Measurements from ENCODE around the gene CEP131. TPM values are rescaled to one million over a fixed set of nuclear protein-coding genes. Genes with fewer than 3 reads are reported as not detected.

The CEP131 gene
- total and polyA plus RNA-seq, 2 of the 4 experiments (the other 2 are of a cell fraction) = 4.8 to 9.6 TPM

DNA sequence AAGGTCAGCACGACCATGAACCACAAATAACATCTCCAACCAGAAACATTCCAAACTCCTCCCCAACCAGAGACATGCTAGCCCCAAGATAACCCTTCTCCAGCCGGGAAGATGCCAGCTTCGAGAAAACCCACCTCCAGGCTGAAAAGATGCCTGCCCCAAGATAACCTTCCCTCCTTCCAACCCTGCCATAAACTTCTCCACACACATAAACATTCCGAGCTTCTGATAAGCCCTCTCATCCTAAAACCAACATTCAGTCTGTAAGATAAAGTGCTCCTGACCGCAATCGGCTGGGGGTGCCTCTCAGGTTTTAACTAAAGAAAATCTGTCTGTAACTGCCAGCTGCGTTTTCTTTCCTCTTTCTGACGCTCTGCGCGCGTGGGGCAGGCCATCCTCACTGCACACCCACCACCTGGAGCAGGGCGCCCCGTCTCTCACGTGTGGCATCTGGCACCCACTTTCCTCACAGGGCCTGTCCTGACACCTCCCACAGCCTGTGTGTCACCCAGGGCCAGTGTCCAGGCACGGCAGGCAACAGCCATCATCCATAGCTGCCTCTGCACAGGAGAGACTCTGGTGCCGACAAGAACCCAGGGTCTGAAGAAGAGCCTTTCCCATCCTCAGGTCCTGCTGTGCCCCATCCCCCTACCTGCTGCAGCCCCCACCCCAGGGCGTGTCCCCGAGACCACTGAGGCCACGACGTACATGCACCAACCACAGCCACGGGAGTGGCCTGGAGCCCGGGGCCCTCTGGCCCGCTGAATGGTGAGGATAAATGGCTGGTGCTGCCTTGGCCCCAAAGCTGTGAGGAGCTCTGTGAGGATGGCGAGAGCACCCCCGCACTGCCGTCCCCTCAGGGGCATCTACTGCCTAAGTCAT lies 12.4 kb upstream of the CEP131 start (continued):
- TF ChIP-seq BHLHE40 (IDR thresholded peaks at IDR 0.05; ENCODE audit: low read depth, low read length) = no peak

DNA sequence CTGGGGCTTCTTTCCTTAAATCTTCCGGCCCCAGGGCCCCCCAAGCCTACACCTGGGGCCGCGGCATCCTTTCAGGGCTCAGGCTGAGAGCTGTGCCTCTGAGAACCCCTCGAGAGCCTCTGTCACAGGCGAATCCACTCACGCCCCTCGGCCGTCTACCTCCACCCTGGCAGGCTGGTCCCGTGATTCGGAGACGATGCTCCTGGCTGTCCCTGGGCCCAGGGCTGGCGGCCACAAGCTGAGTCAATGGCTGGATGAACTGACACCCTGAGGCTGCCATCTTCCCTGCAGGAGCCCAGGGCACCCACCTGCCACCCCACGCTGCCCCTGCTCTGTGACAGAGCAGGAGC lies 11.7 kb upstream of the CEP131 start:
- DNase-seq = no peak
- Histone ChIP-seq H3K9me1 (ENCODE audit: insufficient read depth, low read length) (0 out of 2 replicates have a peak, but pooled peaks cover 5% of the 10 kb centered on the region), H2BK5ac (ENCODE audit: low read depth, low read length, poor library complexity, severe bottlenecking) (no peak overlapping the region), H3K79me1 (ENCODE audit: low read depth in 1 of 2, low read length in 2 of 2) (peaks cover 17 to 56% of the 10 kb centered on the region in 2 experiments), H3K27ac (ENCODE audit: insufficient read depth, low read length) (no peak overlapping the region), H4K20me1 (ENCODE audit: insufficient read depth, low read length) (peaks cover 39% of the 10 kb centered on the region), H3K14ac (replicated peaks; ENCODE audit: low read depth, low read length) (no peak overlapping the region), H2AK5ac (ENCODE audit: low read depth, low read length) (no peak overlapping the region), H2BK20ac (ENCODE audit: low read depth, low read length) (no peak overlapping the region), H2BK120ac (ENCODE audit: low read depth, low read length) (no peak overlapping the region), H4K8ac (ENCODE audit: low read depth in 2 of 2, low read length in 2 of 2) (no peak overlapping the region), H3K4ac (ENCODE audit: low read depth, low read length) (no peak overlapping the region), H3K27me3 (ENCODE audit: control insufficient read depth, insufficient read depth, low read length) (no peaks in the 10 kb centered on the region), H3K4me1 (ENCODE audit: control insufficient read depth, insufficient read depth, low read length) (peaks cover 8% of the 10 kb centered on the region), H3K56ac (ENCODE audit: extremely low read depth, insufficient read depth, low read length) (no peak overlapping the region), H4K5ac (ENCODE audit: low read depth, low read length) (no peak overlapping the region), H3K36me3 (ENCODE audit: control insufficient read depth, insufficient read depth, low read length) (peaks cover 32% of the 10 kb centered on the region), H3K9ac (ENCODE audit: low read depth, low read length) (no peak overlapping the region), H2AK9ac (replicated peaks; ENCODE audit: low read depth, low read length, poor library complexity) (no peak overlapping the region), H3K9me3 (ENCODE audit: control insufficient read depth, insufficient read depth, low read length) (no peaks in the 10 kb centered on the region), H2BK15ac (ENCODE audit: low read depth, low read length) (no peak overlapping the region), H3K23ac (ENCODE audit: low read depth, low read length) (no peak overlapping the region), H3K18ac (ENCODE audit: low read depth, low read length) (no peak overlapping the region), H2AFZ (replicated peaks; ENCODE audit: low read length, poor library complexity) (no peak overlapping the region), H3K4me3 (ENCODE audit: insufficient read depth, low read depth, low read length) (no peak overlapping the region), H4K91ac (ENCODE audit: insufficient read depth, low read depth, low read length) (no peak overlapping the region), H3K4me2 (ENCODE audit: low read depth, low read length) (no peak overlapping the region)
- ATAC-seq (ENCODE audit: low read depth) = no peak
- dilution Hi-C loops (cut with HindIII; ENCODE audit: low sequenced_read_pairs, unreplicated experiment) (no loop called here), in situ Hi-C loops (cut with MboI; ENCODE audit: low sequenced_read_pairs) (no loop called here), intact Hi-C loops (cut with micrococcal nuclease) (no loop called here)
- ChIA-PET CTCF (interaction anchor here (0.5 kb wide), 1 partner anchor 82 kb away, joined by 4 read pairs; no protein-coding TSS in a partner anchor), POLR2A (ENCODE audit: unreplicated experiment) (no interaction called here)
- WGBS, 2 experiments (ENCODE audit: extremely low coverage in 2 of 2, insufficient read length in 1 of 2) = 85% methylated on average over 11 of the region's 13 CpGs; no CpG with 5 or more reads in 1 of the 2 experiments
- BruUV-seq (replicated peaks) = no TSS peak
- no peak for TF ChIP-seq MAFK (IDR thresholded peaks at IDR 0.05; ENCODE audit: low read depth, low read length)
- no peak for TF ChIP-seq FOS (IDR thresholded peaks at IDR 0.05; ENCODE audit: low read depth, low read length)
- TF ChIP-seq, protein P1, sequence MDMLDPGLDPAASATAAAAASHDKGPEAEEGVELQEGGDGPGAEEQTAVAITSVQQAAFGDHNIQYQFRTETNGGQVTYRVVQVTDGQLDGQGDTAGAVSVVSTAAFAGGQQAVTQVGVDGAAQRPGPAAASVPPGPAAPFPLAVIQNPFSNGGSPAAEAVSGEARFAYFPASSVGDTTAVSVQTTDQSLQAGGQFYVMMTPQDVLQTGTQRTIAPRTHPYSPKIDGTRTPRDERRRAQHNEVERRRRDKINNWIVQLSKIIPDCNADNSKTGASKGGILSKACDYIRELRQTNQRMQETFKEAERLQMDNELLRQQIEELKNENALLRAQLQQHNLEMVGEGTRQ (IDR thresholded peaks at IDR 0.05; ENCODE audit: low read depth, low read length) = no peak
- TF ChIP-seq, protein P2, sequence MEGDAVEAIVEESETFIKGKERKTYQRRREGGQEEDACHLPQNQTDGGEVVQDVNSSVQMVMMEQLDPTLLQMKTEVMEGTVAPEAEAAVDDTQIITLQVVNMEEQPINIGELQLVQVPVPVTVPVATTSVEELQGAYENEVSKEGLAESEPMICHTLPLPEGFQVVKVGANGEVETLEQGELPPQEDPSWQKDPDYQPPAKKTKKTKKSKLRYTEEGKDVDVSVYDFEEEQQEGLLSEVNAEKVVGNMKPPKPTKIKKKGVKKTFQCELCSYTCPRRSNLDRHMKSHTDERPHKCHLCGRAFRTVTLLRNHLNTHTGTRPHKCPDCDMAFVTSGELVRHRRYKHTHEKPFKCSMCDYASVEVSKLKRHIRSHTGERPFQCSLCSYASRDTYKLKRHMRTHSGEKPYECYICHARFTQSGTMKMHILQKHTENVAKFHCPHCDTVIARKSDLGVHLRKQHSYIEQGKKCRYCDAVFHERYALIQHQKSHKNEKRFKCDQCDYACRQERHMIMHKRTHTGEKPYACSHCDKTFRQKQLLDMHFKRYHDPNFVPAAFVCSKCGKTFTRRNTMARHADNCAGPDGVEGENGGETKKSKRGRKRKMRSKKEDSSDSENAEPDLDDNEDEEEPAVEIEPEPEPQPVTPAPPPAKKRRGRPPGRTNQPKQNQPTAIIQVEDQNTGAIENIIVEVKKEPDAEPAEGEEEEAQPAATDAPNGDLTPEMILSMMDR (conservative IDR thresholded peaks at IDR 0.05; ENCODE audit: low read depth, low read length) = no peak
- no peak for TF ChIP-seq MAZ (IDR thresholded peaks at IDR 0.05; ENCODE audit: borderline replicate concordance, low read depth, low read length)
- TF ChIP-seq BHLHE40 (IDR thresholded peaks at IDR 0.05; ENCODE audit: low read depth, low read length) = no peak
- TF ChIP-seq RCOR1 (IDR thresholded peaks at IDR 0.05; ENCODE audit: insufficient replicate concordance, low read length) = no peak
- no peak for TF ChIP-seq SMC3 (IDR thresholded peaks at IDR 0.05; ENCODE audit: low read depth, low read length)
- no peak for TF ChIP-seq POLR2A (IDR thresholded peaks at IDR 0.05; ENCODE audit: low read depth, low read length)
- TF ChIP-seq RFX5 (IDR thresholded peaks at IDR 0.05; ENCODE audit: low read depth, low read length) = no peak
- TF ChIP-seq NFE2L2 (IDR thresholded peaks at IDR 0.05; ENCODE audit: low read depth, low read length) = no peak
- no peak for TF ChIP-seq CHD1 (IDR thresholded peaks at IDR 0.05; ENCODE audit: low read depth, low read length)

Measured in IMR-90 (cell line).